SIG-M5 treated with dmso at 0.1 percent for 504 hours (cell line): Measurements from ENCODE around the gene TRPV5.

Experiments
- DNase-seq: peaks from one replicate; lab custom pipeline; 2025; ENCODE audit not compliant: unreplicated experiment; lab: John Stamatoyannopoulos, UW

TRPV5 gene

GRCh38 chr7:142910481-142910880 lies 23.1 kb downstream of the TRPV5 start:
- DNase-seq = peak; percentile 8

- DNase-seq = no peak
Measured at GRCh38 chr7:142910031-142910433, 23.5 kb downstream of the TRPV5 start.

- no peak for DNase-seq
Measured at GRCh38 chr7:142908921-142909890, 24.3 kb downstream of the TRPV5 start.

GRCh38 chr7:142908290-142908689 lies 25.3 kb downstream of the TRPV5 start:
- DNase-seq = no peak

- DNase-seq = no peak
Measured at GRCh38 chr7:142906643-142907042, 26.9 kb downstream of the TRPV5 start.

GRCh38 chr7:142905759-142906158 lies 27.8 kb downstream of the TRPV5 start:
- DNase-seq = no peak

- DNase-seq = no peak
Measured at GRCh38 chr7:142904128-142904527, 29.4 kb downstream of the TRPV5 start.

GRCh38 chr7:142901426-142902259 lies 31.9 kb downstream of the TRPV5 start:
- DNase-seq = no peak

GRCh38 chr7:142899661-142900060 lies 33.9 kb downstream of the TRPV5 start:
- DNase-seq = no peak

- no peak for DNase-seq
Measured at GRCh38 chr7:142898377-142899170, 35.0 kb downstream of the TRPV5 start.

- DNase-seq = no peak
Measured at GRCh38 chr7:142897691-142898090, 35.9 kb downstream of the TRPV5 start.

- no peak for DNase-seq
Measured at GRCh38 chr7:142896741-142897379, 36.7 kb downstream of the TRPV5 start.

- DNase-seq = no peak
Measured at GRCh38 chr7:142896151-142896550, 37.4 kb downstream of the TRPV5 start.

GRCh38 chr7:142894985-142895593 lies 38.5 kb downstream of the TRPV5 start:
- no peak for DNase-seq

GRCh38 chr7:142894112-142894984 lies 39.2 kb downstream of the TRPV5 start:
- DNase-seq = no peak

- DNase-seq = no peak
Measured at GRCh38 chr7:142892951-142893350, 40.6 kb downstream of the TRPV5 start.

GRCh38 chr7:142891490-142892082 lies 42.0 kb downstream of the TRPV5 start:
- no peak for DNase-seq

GRCh38 chr7:142890874-142891485 lies 42.6 kb downstream of the TRPV5 start:
- no peak for DNase-seq
